HG03060 (cell line): ENCODE data around the gene TECTB.

Experiments used
- ATAC-seq: cut with Tn5 transposase; IDR thresholded peaks from one replicate; pipeline ENCODE4 v1.9.1; 2021; ENCODE audit warnings: low read depth, moderate number of reproducible peaks; ENCODE audit not compliant: unreplicated experiment

TECTB gene

DNA sequence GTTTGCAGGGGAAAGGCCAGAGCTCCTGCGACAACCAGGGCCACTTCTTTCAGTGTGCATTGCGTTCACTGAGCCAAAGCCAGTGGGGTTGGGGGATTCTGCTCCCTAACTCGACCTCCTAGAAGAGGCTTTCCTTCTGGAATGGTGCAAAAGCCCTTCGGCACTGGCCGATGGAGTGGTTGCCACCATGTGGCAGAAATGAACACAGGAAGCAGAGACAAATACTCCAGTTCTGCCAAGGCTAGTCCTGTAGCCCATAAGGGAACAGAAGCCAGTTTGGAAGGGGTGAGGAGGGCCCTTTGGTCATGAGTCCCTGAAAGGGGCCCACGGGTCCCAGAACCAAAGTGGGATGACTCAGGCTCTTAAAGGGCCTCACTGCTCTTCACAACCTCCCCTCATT, 61.1 kb downstream of the TECTB start:
- no peak for ATAC-seq

DNA sequence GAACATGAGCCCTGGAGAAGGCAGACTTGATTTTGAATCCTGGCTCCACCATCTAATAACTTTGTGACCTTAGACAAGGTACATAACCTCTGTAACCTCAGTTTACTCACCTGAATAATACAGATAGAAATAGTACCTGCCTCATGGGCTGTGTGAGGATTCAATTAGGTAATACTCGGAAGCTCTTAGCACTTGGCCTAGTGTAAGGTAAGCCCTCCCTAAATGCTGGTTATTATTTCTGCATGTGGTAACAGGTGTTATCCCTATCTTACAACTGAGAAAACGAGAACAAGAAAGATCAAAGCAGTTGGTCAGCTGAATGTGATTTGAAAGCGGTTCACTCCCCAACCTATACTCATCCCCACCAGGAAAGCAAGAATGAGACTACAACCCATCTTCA, 62.0 kb downstream of the TECTB start:
- no peak for ATAC-seq

DNA sequence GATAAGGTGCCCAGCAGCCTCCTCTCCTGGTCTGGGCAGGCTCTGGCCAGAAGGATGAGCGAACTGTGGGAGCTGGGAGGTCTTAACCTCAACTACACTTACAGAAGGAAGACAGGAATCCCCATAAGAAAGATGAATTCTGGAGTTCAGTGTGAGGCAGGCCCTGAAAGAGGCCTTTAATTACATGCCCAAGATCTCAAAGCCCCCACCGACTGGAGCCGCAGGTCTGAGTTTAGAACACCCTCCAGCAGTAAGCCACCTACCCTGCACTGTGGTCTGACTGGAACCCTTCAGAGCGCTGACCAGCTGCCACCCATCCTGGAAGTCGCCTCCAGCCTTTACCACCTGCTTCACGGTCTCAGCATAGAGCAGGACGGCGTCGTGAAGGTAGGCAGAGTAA, 62.5 kb downstream of the TECTB start:
- ATAC-seq: no peak

DNA sequence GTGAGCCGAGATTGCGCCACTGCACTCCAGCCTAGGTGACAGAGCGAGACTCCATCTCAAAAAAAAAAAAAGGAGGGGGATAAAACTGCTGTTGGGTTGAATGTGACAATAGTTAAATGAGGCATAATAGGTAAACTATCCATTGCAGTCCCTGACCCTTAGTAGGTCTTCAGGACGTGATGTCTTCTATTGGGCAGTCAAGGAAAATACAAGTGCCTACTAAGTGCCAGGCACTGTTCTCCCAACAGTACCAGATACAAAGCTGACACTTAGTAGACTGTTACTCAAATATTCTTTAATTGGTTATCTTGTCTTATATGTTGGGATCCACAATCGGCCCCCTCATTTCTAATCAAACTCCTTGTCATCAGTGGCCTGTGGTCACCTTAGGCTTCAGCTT, 63.6 kb downstream of the TECTB start:
- ATAC-seq: no peak

DNA sequence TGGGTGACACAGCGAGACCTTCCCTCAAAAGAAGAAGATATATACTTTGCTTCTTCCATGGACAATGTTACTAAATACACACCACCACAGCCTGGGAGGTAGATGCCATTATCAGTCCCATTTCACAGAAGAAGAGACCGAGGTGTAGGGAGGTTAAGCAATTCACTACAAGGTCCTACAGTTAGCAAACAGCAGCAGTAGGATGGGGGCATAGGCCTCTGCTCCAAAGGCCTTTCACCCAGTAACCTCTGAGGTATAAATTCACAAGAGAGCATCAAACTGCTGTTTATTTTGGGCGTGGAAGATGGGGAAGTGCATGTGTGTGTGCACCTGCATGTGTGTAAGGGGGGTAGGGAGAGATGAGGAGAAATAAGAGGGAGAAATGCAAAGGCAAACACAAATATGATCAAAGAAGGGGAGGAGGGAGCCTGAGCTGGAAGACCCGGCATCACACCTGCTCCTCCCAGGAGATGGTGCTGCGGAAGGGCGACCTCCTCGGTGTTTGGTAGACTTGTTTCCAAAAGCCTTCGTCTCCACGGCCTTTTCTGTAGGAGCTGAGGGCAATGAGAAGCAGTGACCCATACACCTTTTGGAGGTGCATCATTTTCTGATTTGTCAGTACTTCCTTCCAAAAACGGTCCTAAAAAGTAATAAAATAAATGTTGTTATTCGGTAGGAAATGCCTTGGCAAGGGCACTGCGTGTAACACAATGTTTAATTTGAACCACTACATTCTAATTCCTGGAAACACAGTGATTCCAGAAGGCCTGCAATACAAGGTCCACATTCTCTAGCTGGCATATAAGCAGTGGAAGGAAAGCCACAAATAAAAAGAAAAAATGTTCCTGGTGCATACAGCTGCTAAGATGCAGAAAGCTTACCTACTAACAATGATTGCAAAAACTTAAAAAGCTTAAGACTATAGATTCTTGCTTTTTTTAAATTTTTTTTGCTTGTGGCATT, 64.8 kb downstream of the TECTB start:
- no peak for ATAC-seq

DNA sequence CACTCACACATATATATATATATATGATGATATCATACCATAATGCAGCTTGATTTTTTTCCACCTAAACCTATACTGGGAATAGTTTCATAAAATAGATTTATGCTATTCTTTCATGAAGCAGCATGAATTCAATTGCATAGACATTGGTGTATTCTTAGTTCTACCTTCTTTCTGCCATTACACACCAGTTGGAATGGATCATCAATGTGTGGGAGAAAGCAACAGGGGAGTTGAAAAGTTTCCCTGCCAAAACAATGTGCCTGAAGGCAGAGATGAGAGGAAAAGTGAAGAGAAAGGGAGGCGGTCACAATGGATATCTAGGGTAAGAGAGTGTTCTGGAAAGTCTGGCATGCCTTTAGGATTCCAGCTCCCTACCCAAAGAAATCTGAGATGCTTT, 65.6 kb downstream of the TECTB start:
- no peak for ATAC-seq

DNA sequence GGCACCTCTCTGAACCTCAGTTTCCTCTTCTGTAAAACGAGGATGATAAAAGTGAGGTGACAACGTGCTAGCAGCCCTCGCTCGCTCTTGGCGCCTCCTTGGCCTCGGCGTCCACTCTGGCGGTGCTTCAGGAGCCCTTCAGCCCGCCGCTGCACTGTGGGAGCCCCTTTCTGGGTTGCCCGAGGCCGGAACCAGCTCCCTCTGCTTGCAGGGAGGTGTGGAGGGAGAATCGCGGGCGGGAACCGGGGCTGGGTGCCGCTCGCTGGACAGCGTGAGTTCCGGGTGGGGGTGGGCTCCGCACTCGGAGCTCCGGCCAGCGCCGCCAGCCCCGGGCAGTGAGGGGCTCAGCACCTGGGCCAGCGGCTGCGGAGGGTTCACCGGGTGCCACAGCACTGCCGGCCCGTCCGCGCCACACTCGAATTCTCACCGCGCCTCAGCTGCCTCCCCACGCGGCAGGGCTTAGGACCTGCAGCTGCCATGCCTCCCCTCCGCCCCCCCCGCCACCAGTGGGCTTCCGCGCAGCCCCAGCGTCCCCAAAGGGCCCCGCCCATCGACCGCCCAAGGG, 66.4 kb downstream of the TECTB start:
- ATAC-seq: no peak

DNA sequence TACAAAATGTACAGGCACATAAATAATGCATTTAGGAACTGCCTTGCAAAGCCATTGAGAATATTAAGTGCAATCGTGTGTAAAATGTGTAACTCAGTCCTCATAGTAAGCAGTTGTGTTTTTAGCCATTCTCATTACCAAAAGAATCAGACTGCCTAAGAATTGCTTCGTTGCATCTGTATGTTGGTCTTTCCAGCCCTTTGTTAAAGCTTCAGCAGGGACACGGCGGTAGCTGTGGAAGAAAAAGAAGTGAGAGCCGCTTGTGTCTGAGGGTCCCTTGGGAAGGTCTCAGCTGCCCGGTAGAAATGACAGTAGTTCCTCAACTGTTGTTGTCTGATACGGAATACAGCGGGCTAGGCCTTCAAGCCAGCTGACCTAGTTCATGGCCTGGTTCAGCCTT, 67.9 kb downstream of the TECTB start:
- no peak for ATAC-seq

DNA sequence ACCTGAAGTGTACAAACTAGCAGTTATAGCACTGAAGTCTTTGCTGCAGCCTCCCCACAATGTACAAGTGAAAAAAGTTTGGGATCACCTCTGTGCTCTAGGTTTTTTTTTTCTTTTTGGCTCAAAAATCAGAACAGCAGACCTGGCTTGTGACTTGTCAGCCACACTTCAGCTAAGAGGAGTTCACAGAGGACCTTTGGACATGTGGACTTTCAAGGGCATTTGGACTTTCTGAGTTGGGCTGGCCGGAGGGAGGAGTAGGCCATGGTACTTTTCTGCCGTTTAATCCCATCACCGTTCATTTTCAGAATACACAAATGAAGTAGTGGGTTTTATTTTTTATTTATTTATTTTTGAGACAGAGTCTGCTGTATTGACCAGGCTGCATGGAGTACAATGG, 68.8 kb downstream of the TECTB start:
- no peak for ATAC-seq

DNA sequence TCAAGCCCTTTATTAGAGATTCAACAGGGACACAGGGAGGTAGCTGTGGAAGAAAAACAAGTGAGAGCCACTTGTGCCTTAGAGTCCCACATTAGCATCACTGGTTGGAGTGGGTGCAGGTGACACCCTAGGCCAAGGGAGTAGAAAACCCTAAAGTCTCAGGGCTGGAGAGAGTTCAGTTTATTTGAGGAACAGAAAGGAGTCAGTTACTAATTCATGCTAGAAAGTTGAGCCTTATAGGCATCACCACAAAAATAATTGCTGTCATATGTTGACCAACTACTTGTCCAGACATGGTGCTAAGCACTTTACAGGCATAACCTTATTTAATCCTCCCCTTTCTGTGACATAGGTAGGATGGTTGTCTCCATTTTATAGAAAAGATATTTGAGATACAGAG, 69.8 kb downstream of the TECTB start:
- no peak for ATAC-seq
